Stimulated activated naive CD8-positive, alpha-beta T cell treated with anti-CD3 and anti-CD28 coated beads, Interleukin-15, Interleukin-2, amounts not matched to agents 100 U/mL and 50 U/mL, for 24 hours (primary cell): ENCODE measurements around the gene TM4SF1.
"Not testable (repeated sequence)": the region's sequence is repeated elsewhere in the genome, so short reads cannot be mapped to it uniquely, and the experiment has no call there.

Experiments
- ATAC-seq: fragments of 150-1000 bp; cut with Tn5 transposase; one replicate; pipeline ENCODE4 v1.10.0; 2021
- DNase-seq: peaks from one replicate; pipeline ENCODE4 v3.0.0; 2021

Gene TM4SF1

DNA sequence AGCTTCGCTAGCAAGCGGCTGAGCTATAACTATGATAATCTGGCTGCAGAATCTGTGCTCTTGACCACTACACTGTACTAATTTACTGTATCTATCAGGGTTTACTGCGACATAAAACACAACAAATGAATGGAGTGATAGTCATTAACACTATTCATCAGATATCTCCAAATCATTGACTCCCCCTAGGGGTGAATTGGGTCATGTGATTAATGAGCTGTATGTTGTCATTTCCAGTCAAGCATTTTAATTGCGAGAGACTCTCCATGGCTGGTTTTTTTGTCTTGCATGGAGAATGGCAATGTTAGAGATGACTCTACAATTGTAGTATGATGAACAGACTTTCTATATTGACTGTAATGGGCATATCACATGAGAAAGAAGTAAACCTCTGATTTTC is 33.5 kb downstream of the TM4SF1 start:
- ATAC-seq (no peak), DNase-seq (no peak)

DNA sequence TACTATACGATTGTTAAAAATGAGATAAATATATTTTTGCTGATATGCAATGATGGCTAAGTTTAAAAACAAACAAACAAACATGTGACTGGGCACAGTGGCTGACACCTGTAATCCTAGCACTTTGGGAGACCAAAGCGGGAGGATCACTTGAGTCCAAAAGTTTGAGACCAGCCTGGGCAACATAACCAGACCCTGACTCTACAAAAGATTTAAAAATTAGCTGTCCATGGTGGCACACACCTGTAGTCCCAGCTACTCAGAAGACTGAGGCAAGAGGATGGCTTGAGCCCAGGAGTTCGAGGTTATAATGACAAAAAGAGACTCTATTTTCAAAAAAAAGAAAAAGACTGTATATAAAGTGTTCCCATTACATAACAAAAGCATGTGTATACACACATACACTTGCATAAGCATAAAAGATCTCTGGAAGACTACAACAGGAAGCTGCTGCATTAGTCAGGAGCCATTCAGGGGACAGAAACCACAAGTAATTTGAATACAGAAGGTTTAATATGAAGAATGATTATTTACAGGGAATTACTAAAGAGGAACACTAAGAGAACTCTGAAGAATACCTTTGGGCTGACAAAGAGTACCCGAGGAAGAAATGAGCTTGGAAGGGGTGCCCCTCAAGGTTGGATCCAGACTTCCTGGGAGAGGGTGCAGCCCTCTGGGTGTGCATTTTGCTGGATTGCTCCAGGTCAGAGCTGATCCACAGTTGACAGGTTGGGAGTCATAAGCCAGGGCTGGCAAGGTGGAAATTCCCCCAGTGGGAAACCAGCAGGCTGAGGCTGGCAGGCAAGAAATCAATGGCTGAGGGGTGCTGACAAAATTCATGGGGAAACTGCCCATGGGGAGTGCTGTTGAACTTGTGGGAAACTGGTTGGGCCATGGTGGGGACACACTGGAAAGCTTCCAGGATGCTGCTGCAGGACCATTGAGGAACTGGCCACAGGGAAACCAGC is 34.8 kb downstream of the TM4SF1 start:
- ATAC-seq (no peak), DNase-seq (no peak)

DNA sequence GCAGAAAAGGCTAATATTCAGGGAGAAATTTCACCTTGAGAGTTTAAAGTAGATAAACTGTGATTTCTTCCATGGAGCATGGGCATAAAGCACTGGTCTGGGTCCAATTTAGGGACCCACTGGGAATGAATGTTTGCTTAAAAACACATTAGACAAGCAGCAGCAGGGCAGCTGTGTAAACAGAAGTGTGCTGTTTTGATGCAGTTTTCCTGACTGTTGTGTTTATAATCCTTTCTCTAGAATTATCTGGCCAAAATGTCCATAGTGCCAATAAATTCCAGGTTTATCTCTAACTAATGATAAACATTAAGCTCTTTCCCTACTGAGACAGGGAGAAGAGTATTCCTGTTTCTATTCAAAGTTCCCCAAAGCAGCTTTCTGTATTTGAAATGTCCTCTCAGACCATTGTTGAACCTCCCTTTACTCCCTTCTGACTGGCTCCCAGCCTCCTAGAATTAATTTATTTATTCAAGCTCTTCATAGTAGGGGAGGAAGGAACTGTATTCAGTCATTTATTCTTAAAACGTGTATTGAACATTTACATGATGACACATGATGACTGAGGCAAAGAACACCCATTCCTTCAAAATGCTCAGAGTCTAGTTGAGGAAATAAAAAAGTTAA is 37.0 kb downstream of the TM4SF1 start:
- no peak for DNase-seq

DNA sequence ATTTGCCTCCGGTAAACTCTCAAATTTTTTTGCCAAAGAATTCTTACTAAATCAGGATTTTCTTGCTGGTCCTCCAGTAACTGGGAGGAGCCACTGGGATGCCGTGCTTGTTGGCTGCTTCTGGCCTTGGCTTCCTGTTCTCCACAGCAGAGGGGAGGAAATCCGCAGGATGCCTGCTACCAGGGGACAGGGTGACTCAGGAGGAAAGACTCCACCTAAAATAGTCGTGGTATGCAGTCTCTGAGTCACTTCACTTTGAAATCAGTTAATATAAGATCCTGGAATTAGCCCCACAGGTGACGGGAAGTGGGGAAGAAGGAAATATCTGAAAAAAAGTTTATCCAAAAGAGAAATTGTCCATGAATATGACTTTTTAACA is 37.5 kb downstream of the TM4SF1 start:
- ATAC-seq: no peak
- no peak for DNase-seq

More for the DNA sequence above, 37.0 kb downstream of the TM4SF1 start:
- ATAC-seq: no peak

DNA sequence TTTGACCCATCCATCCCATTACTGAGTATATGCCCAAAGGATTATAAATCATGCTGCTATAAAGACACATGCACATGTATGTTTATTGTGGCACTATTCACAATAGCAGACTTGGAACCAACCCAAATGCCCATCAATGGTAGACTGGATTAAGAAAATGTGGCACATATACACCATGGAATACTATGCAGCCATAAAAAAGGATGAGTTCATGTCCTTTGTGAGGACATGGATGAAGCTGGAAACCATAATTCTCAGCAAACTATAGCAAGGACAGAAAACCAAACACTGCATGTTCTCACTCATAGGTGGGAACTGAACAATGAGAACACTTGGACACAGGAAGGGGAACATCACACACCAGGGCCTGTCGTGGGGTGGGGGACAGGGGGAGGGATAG is 40.0 kb downstream of the TM4SF1 start:
- not testable (repeated sequence) for ATAC-seq, DNase-seq

DNA sequence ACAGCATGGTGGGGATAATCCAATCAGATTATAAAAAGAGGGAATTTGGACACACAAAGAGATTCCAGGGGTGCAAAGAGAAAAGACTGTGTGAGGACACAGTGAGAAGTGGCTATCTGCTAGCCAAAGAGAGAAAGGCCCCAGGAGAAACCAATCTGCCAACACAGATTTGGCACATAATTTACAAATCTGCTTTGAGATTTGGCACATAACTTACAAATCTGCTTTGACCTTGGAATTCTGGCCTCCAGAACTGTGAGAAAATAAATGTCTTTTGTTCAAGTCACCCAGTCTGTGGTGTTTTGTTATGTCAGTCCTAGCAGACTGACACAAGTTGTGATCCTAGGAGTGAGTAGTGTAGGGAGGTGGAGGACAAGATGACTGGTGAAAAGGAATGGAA is 40.5 kb downstream of the TM4SF1 start:
- ATAC-seq: no peak
- no peak for DNase-seq

DNA sequence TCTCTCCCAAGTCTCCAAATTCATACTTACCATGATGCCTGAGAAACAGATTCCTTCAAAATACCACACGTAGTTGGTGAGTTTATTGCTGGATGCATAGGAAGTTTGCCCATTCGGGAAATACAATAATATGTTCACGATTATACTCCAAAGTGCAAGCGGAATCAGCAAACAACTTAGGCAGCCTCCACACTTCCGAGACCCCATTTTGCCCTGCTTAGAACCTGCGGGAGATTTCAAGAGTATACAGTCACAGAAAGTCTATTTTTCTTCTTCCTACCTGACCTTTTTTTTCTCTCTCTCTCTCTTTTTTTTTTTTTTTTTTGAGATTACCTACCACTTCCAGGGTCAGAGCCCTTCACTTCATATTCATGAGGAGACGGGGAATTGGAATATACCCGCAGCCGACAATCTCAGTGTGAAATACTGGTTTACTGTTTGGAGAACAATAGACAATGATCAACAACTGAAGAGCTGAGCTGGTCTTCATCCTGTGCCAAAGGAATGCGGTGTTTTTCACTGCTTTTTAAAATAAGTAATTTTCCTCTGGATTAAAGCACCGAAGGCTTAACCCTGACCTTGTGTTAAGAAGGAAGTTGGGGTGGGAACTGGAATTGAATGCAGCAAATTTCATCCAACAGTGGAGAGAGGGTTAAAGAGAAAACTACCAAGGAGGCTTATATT is 44.1 kb downstream of the TM4SF1 start, which contains the start of gene TM4SF18:
Gene TM4SF18 (minus strand): TSS at position 461 of the 684 bp plus-strand sequence. CDS start 254 bp downstream, at position 207.
- no peak for ATAC-seq

DNA sequence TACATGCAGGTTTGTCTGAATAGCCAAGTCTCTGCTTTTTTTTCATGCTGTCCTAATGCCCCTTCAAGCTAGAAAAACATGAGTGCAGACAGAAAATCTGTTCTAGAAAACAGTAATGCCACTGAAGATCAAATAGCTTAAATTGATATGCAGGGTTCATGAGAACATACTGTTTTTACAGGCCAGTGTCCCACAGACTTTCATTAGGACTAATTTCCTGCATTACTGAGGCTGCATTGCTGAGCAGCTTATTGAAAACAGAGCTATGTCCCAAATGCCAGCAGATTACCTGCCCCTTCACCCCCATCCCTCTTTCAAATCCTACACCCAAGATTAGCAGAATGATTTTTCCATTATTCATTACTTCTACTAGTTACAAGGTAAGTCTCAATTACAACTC is 44.7 kb downstream of the TM4SF1 start:
- ATAC-seq (no peak), DNase-seq (no peak)

More for the DNA sequence above, 44.1 kb downstream of the TM4SF1 start, which contains the start of gene TM4SF18:
- DNase-seq: no peak

DNA sequence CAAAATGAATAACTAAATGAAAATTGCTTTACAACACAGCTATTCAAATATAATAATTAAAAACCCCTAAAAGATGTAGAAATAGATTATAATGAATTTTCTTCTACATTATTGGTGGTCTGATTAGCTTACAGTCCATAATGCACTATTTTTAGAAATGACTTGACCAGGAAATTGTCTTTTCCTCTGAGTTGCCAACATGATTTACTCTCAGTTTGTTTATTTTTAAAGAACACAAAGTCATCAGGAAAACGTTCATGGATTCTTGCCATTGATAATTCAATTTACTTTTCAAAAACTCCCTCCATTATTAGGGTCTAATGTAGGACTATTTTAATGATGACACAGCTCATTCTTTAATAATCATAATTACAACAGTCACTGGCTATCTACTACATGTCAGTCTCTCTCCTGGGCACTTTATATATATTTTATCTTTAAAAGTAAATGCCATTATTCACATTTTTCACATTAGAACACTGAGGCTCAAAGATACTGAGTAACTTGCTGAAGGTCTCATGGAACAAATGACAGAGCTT is 45.2 kb downstream of the TM4SF1 start:
- ATAC-seq (no peak), DNase-seq (no peak)

DNA sequence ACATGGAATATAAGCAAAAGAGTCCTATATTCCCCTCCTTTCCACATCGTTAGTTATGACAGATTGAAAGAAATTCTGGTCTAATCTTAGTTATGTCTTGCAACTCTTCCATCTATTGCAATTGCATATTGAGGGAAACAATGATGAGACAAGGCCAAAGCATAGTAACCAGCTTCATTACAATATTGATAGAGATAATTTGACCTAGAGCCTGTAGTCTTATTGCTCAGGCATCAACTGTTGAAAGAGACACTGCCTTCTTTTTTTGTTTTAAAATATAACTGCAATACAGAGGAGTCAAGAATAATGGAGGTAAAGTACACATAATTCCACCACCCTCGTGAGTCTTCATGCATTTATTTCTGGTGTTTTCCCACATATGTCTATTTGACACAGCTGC is 46.1 kb downstream of the TM4SF1 start:
- DNase-seq: no peak
- no peak for ATAC-seq

DNA sequence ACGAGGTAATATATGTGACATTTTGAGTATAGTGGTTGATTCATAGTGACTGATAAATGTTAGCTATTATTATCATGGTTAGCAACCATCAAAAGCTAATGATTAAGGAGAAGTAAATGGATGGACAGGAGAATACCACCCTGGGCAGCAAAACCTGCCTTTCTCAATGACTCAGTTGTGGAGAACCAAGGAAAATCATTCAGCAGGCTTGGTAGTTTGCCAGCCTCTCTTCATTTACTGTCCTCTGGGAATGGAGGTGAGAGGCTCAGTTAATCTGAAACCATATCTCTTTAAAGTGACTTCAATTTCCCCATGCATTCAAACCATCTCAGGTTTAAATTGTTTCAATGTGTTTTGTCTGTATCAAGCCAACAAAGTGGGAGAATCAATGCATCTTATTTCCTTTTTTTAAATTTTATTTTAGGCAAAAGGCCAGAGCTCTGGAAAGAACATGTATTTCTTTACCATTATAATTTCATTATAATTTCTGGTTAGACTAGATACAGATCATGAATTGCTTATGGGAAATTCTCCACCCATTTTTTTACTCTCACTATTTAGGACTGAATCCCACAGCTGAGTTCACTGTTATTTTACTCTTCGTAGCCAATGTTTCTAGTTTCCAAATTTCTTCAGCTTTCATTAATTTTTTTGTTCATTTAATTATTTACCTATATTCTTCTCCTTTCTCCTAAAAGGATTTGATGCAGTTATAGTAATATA is 46.7 kb downstream of the TM4SF1 start:
- DNase-seq (no peak), ATAC-seq (no peak)

DNA sequence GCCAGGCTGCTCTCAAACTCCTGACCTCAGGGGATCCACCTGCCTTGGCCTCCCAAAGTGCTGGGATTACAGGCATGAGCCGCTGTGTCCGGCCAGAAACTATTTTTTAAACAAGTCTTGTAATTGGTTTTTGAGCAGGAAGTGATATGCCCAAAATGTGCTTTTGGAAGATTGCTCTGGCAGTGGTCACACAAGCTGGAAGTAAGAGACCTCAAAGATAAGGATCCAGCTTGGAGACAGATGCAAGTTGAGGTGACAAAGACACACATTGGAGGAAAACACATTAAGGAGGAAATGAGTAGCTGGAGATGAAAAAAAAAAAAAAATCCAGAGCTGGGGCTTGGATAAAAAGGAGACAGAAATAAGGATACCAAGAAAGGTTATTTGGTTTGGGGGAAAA is 50.3 kb downstream of the TM4SF1 start:
- ATAC-seq: no peak
- no peak for DNase-seq

DNA sequence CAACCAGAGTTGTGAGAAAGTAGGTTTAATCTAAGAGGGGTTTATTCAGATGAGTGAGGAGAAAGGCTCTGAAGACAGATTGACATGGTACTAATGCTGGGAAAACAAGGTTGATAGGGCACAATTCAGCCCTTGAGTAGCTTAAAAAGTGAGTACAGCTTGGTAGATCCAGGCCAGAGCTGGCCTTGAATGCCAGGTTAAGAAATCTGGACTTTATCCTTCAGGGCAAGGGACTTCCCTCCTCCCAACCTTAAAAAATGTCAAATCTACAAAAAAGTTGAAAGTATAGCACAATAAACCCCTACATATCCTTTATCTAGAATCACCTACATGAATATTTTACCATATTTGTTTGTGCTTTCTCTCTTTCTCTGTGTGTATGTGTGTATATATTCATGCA is 51.9 kb downstream of the TM4SF1 start:
- DNase-seq (no peak), ATAC-seq (no peak)

DNA sequence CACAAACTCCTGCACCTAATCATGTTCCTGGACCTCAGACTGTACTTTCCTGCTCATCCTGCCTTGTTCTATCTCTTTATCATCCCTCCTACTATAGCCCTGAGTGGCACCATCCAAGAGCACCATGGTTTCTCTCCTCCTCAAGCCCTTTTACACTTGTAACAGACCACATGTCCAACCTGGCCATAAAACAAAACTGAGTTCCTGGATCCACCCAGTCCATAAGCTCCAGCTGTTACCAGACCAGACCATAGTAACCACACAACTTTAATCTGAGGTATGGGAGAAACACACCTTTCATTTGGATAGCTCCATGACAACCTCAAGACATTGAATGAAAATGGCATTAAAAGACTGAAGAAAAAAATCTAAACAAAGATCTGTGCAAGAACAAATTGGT is 53.1 kb downstream of the TM4SF1 start:
- ATAC-seq (no peak), DNase-seq (no peak)

DNA sequence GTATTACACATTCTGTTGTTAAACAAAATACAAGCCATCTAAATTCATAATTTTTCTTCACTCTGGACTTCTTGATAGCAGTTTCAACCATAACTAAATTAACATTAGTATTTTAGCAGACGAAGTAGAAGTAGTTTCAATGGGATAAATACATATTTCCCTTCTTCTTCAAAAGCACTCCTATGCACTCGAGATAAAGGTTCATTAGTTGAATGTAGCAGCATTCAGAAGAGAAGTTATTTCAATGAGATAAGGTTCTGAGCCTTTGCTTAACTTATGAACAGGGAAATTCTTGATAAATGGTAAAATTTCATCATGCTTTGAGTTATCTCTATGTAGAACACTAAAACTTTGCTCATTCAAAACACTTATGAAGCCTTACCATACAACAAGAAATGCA is 55.8 kb downstream of the TM4SF1 start:
- no peak for ATAC-seq

DNA sequence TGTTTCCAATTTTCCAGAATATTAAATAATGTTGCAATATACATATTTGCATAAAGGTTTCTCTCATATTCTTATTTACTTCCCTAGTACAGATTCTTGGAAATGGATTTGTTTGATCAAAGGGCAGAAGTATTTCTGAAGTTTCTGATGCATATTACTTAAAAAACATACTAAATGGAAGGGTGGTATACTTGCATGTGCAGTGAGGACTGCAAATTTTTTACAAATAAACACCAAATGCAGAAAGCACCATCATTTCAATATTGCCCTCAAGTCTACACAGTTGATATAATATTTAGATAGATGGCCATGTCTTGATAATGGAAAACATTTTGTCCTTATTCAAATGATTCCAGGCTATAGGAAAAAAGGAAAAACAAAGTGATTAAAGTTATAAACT is 56.3 kb downstream of the TM4SF1 start:
- ATAC-seq (no peak), DNase-seq (no peak)

More for the DNA sequence above, 55.8 kb downstream of the TM4SF1 start:
- DNase-seq: no peak

DNA sequence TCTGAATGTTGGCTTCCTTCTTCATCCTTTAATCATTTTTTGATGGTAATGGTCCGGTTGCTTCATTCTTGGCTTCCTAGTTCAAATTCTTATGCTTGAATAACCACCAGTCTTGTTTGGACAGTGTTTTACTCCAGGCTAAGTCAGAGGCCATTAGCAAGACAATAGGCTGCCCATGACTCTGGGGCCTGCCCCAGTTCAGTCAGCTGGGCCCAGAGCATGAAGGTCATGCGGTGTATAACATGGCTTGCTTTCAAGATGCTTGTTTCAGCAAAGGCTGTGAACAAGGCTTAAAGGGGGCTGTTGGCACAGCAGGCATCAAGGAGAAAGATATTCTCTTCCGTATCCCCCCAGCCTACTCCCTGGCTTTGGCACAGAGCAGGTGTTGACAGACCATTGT is 57.7 kb downstream of the TM4SF1 start:
- ATAC-seq (no peak), DNase-seq (no peak)
